NCI-H1417 treated with DMSO at 0.1 percent for 48 hours (cell line): ENCODE data around the gene SQSTM1.
"Not testable (repeated sequence)": the region's sequence is repeated elsewhere in the genome, so short reads cannot be mapped to it uniquely, and the experiment has no call there.

ENCODE experiments used
- DNase-seq: peaks from one replicate; lab custom pipeline; 2025; lab: John Stamatoyannopoulos, UW

The SQSTM1 gene

DNA sequence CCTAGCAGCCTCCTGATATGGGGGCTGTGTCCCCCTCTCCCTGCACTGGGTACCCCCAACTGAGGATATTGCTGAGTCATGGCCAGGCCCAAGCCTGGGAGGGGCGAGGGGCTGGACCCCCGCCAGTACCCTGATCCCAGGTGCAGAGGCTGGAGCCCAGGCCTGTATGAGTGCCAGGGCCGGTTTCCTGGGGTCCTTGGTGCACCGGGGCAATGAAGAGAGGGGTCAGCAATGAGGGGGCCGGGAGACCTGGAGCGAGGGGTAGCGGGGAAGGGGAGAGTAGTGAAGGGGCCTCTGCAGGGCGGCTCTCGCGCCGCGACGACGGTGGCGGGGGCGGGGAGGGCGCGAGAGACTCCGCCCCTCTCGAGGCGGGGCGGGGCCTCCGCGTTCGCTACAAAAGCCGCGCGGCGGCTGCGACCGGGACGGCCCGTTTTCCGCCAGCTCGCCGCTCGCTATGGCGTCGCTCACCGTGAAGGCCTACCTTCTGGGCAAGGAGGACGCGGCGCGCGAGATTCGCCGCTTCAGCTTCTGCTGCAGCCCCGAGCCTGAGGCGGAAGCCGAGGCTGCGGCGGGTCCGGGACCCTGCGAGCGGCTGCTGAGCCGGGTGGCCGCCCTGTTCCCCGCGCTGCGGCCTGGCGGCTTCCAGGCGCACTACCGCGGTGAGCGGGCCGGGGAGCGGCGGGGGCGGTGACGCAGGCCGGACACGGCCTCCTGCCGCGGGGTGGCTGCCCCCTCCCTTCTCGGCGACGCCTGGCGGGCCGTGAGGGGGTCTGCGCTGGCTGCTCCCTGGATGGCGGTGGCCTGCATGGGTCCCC is at the start of gene SQSTM1:
SQSTM1 (plus strand) TSS at position 423 of the 815 bp plus-strand sequence; CDS start at position 455, 32 bp downstream.
- no peak for DNase-seq

DNA sequence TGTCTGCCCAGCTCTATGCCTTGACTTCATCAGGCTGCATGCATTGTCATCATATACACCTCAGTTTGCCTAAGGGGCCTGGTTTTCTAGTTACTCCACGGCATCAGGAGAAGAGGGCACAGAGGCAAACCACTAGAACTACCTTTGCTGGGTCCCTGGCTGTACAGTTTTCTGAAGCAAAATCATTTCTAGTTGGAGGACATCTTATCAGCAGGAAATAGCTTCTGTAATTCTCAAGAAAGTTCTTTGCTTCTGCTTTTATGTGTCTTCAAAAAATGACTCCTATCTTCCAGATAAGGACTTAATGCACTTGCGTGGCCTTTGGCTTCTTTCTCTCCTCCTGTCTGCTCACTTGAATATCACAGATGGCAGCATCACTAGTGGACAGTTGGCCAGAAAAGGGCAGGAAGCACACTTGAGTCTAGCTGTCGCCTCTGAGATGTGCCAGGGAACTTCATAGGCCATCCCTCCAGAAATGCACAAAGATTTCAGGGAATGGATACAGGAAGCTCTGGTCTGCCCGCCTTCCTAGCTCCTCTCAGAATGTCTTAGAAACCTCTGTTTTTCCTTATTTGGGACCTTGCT is 49.3 kb upstream of the SQSTM1 start:
- DNase-seq = no peak

- DNase-seq = no peak
Observed at GRCh38 chr5:179772351-179772750, 48.4 kb upstream of the SQSTM1 start.

- no peak for DNase-seq
Observed at GRCh38 chr5:179773686-179774040, 47.0 kb upstream of the SQSTM1 start.

- no peak for DNase-seq
Observed at GRCh38 chr5:179774442-179774841, 46.3 kb upstream of the SQSTM1 start.

- DNase-seq = no peak
Observed at GRCh38 chr5:179776411-179776938, 44.2 kb upstream of the SQSTM1 start.

DNA sequence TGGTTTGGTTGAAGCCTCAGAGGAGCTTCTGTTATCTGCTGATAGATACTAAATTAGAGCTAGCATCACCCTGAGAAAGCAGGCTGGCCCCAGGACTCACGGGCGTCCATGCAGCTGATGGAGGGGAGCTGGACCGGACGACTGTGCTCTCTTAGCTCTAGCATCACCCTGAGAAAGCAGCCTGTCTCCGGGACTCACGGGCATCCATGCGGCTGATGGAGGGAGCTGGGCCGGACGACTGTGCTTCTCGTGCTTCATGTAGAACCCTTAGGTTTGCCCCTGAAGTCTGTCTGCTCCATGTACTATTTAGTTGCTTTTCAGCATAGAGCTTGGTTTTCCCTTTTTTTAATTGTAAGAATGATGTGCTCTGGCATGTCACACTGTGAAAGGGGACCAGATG is 43.2 kb upstream of the SQSTM1 start:
- no peak for DNase-seq

- DNase-seq = no peak
Observed at GRCh38 chr5:179777909-179778308, 42.8 kb upstream of the SQSTM1 start.

DNA sequence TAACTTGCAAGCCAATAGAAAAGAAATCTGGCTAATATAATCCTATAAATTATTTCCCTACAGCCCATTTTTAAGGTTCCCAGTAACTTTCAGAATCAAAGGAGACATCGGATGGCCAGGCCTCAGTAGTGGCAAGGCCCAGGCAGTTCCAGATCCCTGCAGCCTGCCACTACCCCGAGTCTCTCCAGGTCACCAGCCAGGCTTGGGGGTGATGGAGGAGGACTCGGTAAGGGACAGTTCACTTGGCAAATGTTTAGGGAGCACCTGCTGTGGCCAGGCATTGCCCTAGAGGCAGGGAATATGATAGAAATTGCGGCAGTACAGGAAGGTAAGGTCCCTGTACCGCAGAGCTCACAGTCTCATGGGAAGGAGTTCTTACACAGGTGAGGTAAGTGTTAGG is 42.1 kb upstream of the SQSTM1 start:
- DNase-seq = no peak

GRCh38 chr5:179779826-179780225 is 40.9 kb upstream of the SQSTM1 start:
- no peak for DNase-seq

GRCh38 chr5:179780362-179780761 is 40.3 kb upstream of the SQSTM1 start:
- no peak for DNase-seq

- no peak for DNase-seq
Observed at GRCh38 chr5:179781846-179782245, 38.9 kb upstream of the SQSTM1 start.

GRCh38 chr5:179783128-179783527 is 37.6 kb upstream of the SQSTM1 start:
- no peak for DNase-seq

GRCh38 chr5:179786861-179787260 is 33.8 kb upstream of the SQSTM1 start:
- DNase-seq = no peak

GRCh38 chr5:179788193-179788854 is 32.4 kb upstream of the SQSTM1 start:
- no peak for DNase-seq

DNA sequence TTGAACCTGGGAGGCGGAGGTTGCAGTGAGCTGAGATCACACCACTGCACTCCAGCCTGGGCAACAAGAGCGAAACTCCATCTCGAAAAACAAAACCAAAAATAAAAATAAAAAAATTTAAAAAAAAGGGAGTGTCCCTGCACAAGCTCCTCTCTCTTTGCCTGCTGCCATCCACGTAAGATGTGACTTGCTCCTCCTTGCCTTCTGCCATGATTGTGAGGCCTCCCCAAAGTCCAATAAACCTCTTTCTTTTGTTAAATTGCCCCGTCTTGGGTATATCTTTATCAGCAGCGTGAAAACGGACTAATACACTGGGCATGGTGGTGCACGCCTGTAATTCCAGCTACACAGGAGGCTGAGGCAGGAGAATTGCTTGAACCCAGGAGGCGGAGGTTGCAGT is 31.4 kb upstream of the SQSTM1 start:
- not testable (repeated sequence) for DNase-seq

DNA sequence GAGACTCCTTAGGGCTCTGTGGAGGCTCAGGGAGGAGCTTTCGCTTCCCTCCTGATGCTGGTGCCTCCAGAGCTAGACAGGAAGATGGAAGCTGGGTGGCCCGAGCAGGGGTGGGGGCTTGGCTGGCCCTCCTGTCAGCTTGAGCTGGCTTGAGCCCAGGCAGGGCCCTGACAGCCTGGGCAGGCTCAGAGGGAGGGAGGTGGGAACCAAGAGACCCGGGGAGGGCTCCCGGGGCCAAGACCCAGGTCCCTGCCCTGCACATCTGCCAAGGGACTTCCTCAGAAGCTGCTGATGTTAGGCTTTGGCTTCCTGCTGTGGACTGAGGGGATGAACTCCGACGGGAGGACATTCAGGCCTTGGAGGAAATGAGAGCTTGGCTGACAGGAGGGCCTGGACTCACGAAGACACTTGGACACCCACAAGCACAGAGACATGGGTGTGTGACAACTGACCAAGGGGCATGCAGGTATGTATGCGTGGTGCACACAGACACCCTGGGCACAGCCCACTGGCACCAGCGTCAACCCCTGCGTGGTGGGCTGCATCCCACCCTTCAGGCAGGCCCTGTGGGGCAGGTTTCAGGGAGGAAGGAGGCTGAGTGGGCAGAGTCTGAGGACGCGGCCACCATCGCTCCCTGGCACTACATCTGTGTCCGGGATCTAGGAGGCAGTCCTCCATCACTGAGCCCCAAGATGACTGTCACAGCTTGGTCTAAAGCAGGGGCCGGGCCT is 28.7 kb upstream of the SQSTM1 start:
- DNase-seq = no peak

GRCh38 chr5:179792612-179793467 is 27.9 kb upstream of the SQSTM1 start:
- no peak for DNase-seq

DNA sequence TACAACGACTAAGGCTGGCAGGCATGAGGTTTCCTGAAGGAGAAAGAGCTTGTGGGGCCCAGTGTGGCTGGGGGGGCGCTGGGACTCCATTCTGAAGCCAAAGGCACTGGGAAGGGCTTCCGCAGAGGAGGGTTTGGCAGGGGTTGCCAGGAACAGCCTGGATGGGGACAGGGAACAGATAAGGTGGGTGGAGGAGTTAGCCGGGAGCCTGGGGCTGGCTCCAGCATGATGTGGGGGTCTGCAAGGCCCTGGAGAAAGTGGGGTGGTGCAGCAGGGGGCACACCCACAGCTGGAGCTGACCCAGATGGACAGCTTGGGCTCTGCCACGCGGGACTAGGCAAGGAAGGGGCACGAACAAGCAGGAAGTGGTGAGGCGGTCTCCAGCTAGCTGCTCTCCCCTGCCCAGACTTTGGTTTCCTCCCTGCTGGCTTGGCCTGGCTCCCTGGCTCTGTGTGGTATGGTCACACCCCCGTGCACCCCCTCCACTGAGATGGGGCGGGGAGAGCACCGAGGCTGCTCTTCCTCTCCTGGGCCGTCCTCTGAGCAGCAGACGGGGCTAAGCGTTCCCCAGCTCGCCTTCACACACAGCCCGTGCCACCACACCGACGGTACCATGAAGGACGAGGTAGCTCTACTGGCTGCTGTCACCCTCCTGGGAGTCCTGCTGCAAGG is 27.1 kb upstream of the SQSTM1 start, which contains the start of gene LTC4S:
LTC4S (plus strand) TSS at position 519 of the 672 bp plus-strand sequence; CDS start at position 614, 95 bp downstream.
- no peak for DNase-seq

- DNase-seq = no peak
Observed at GRCh38 chr5:179794171-179794570, 26.5 kb upstream of the SQSTM1 start.

GRCh38 chr5:179794575-179794974 is 26.1 kb upstream of the SQSTM1 start:
- no peak for DNase-seq
